NCI-H1048 (cell line): ENCODE data around the gene FAM171A1.
"Not testable (repeated sequence)": the region's sequence is repeated elsewhere in the genome, so short reads cannot be mapped to it uniquely, and the experiment has no call there.

Experiments used
- DNase-seq: peaks from one replicate; lab custom pipeline; 2025; lab: John Stamatoyannopoulos, UW

Gene FAM171A1

GRCh38 chr10:15316871-15317464 lies 54.1 kb downstream of the FAM171A1 start:
- DNase-seq, result no peak

- no peak for DNase-seq
Observed at GRCh38 chr10:15316145-15316544, 54.9 kb downstream of the FAM171A1 start.

GRCh38 chr10:15315286-15315685 lies 55.8 kb downstream of the FAM171A1 start:
- DNase-seq, result no peak

GRCh38 chr10:15314482-15315045 lies 56.5 kb downstream of the FAM171A1 start:
- DNase-seq, result no peak

GRCh38 chr10:15313843-15314242 lies 57.2 kb downstream of the FAM171A1 start:
- DNase-seq, result no peak

- DNase-seq, result no peak
Observed at GRCh38 chr10:15313047-15313446, 58.0 kb downstream of the FAM171A1 start.

- no peak for DNase-seq
Observed at GRCh38 chr10:15311569-15312280, 59.4 kb downstream of the FAM171A1 start.

GRCh38 chr10:15310776-15311568 lies 60.1 kb downstream of the FAM171A1 start:
- DNase-seq, result no peak

GRCh38 chr10:15309221-15309620 lies 61.9 kb downstream of the FAM171A1 start:
- no peak for DNase-seq

GRCh38 chr10:15306735-15307280 lies 64.3 kb downstream of the FAM171A1 start:
- DNase-seq, result no peak

- no peak for DNase-seq
Observed at GRCh38 chr10:15305634-15306033, 65.5 kb downstream of the FAM171A1 start.

- DNase-seq, result no peak
Observed at GRCh38 chr10:15305161-15305560, 65.9 kb downstream of the FAM171A1 start.

- DNase-seq, result not testable (repeated sequence)
Observed at GRCh38 chr10:15302188-15302956, 68.7 kb downstream of the FAM171A1 start.

- DNase-seq, result no peak
Observed at GRCh38 chr10:15300697-15301096, 70.4 kb downstream of the FAM171A1 start.

- DNase-seq, result no peak
Observed at GRCh38 chr10:15300145-15300544, 70.9 kb downstream of the FAM171A1 start.

GRCh38 chr10:15296701-15297100 lies 74.4 kb downstream of the FAM171A1 start:
- no peak for DNase-seq

- no peak for DNase-seq
Observed at GRCh38 chr10:15295537-15296325, 75.4 kb downstream of the FAM171A1 start.

GRCh38 chr10:15293862-15294842 lies 76.9 kb downstream of the FAM171A1 start:
- DNase-seq, result no peak

- DNase-seq, result no peak
Observed at GRCh38 chr10:15290671-15291070, 80.4 kb downstream of the FAM171A1 start.

- no peak for DNase-seq
Observed at GRCh38 chr10:15290150-15290549, 80.9 kb downstream of the FAM171A1 start.
